MM.1S (cell line): ENCODE data around the gene ASIC4.

ENCODE experiments used
- DNase-seq: peaks from one replicate; pipeline ENCODE4 v3.0.0-alpha.2; 2015
- H2AFZ ChIP-seq: fragments of 300-600 bp; sonication (generic); 2 replicates; pipeline ENCODE4 v1.6.0; 2016; ENCODE audit warnings: antibody characterized with exemption, low read length
- H3F3A ChIP-seq: fragments of 300-600 bp; sonication (generic); 2 replicates; pipeline ENCODE4 v1.6.1; 2016; ENCODE audit warnings: mild to moderate bottlenecking, antibody characterized with exemption, low read length, moderate library complexity, mixed read lengths; ENCODE audit not compliant: insufficient read depth
- H3K27ac ChIP-seq: fragments of 300-600 bp; sonication (generic); 2 replicates; pipeline ENCODE4 v1.5.1; 2016; ENCODE audit warnings: mild to moderate bottlenecking, low read length
- H3K27me3 ChIP-seq: fragments of 300-600 bp; sonication (generic); replicated peaks from 2 replicates; pipeline ENCODE4 v1.6.0; 2016; ENCODE audit warnings: low read length; ENCODE audit not compliant: insufficient read depth
- H3K36me3 ChIP-seq: fragments of 300-600 bp; sonication (generic); replicated peaks from 2 replicates; pipeline ENCODE4 v1.6.1; 2016; ENCODE audit warnings: mild to moderate bottlenecking, low read length, mixed read lengths; ENCODE audit not compliant: insufficient read depth
- H3K4me1 ChIP-seq: fragments of 300-600 bp; sonication (generic); 2 replicates; pipeline ENCODE4 v1.6.1; 2016; ENCODE audit warnings: low read length, mixed read lengths
- H3K4me2 ChIP-seq: fragments of 300-600 bp; sonication (generic); 2 replicates; pipeline ENCODE4 v1.6.0; 2016; ENCODE audit warnings: low read depth, low read length
- H3K4me3 ChIP-seq: fragments of 300-600 bp; sonication (generic); 2 replicates; pipeline ENCODE4 v1.5.1; 2016; ENCODE audit warnings: low read length, mixed read lengths
- H3K79me2 ChIP-seq: fragments of 300-600 bp; sonication (generic); 2 replicates; pipeline ENCODE4 v1.6.1; 2016; ENCODE audit warnings: mixed run types, low read length, mixed read lengths
- H3K9ac ChIP-seq: fragments of 300-600 bp; sonication (generic); 2 replicates; pipeline ENCODE4 v1.6.1; 2016; ENCODE audit warnings: low read length, mixed read lengths
- H3K9me2 ChIP-seq: fragments of 300-600 bp; sonication (generic); replicated peaks from 2 replicates; pipeline ENCODE4 v1.6.1; 2016; ENCODE audit warnings: mild to moderate bottlenecking, low read length, mixed read lengths; ENCODE audit not compliant: insufficient read depth
- H3K9me3 ChIP-seq: fragments of 300-600 bp; sonication (generic); replicated peaks from 2 replicates; pipeline ENCODE4 v1.6.1; 2016; ENCODE audit warnings: mild to moderate bottlenecking, low read length, mixed read lengths; ENCODE audit not compliant: insufficient read depth
- H4K20me1 ChIP-seq: fragments of 300-600 bp; sonication (generic); 2 replicates; pipeline ENCODE4 v1.6.1; 2016; ENCODE audit warnings: mild to moderate bottlenecking, low read length, moderate library complexity, mixed read lengths; ENCODE audit not compliant: insufficient read depth
- CTCF ChIP-seq: fragments of 300-600 bp; sonication (generic); IDR thresholded peaks from 2 replicates; pipeline ENCODE4 v1.5.1; 2016; ENCODE audit warnings: antibody characterized with exemption, low read length, mixed read lengths
- EZH2 ChIP-seq: fragments of 300-600 bp; sonication (generic); optimal IDR thresholded peaks from 2 replicates; pipeline ENCODE3; 2017; ENCODE audit warnings: low read depth, mild to moderate bottlenecking, antibody characterized with exemption, low read length, mixed read lengths
- EZH2phosphoT487 ChIP-seq: fragments of 300-600 bp; sonication (generic); IDR thresholded peaks from 2 replicates; pipeline ENCODE4 v1.6.1; 2018; ENCODE audit warnings: antibody characterized with exemption, low read length

ASIC4 gene

GRCh38 chr2:219562049-219563020, 48.1 kb downstream of the ASIC4 start:
- Histone ChIP-seq H3K9ac (no peak overlapping the region), H3K36me3 (no peaks in the 10 kb centered on the region), H3K4me3 (no peak overlapping the region), H3K9me3 (no peaks in the 10 kb centered on the region), H3K27me3 (peaks cover 97% of the 10 kb centered on the region), H3K4me1 (no peaks in the 10 kb centered on the region), H3K9me2 (no peaks in the 10 kb centered on the region), H3F3A (no peaks in the 10 kb centered on the region), H2AFZ (no peak overlapping the region), H3K27ac (no peak overlapping the region), H3K4me2 (no peak overlapping the region), H4K20me1 (no peaks in the 10 kb centered on the region), H3K79me2 (no peaks in the 10 kb centered on the region)
- no peak for DNase-seq
- TF ChIP-seq EZH2: no peak
- TF ChIP-seq EZH2phosphoT487: no peak
- TF ChIP-seq CTCF: no peak

- no peaks in the 10 kb centered on the region for H3K4me1 ChIP-seq
- no peak overlapping the region for H3K4me3 ChIP-seq
- no peaks in the 10 kb centered on the region for H3K9me2 ChIP-seq
- H3K27me3 ChIP-seq: peaks cover 97% of the 10 kb centered on the region
- H3K36me3 ChIP-seq: no peaks in the 10 kb centered on the region
- H3K9ac ChIP-seq: no peak overlapping the region
- no peak overlapping the region for H3K27ac ChIP-seq
- no peaks in the 10 kb centered on the region for H3F3A ChIP-seq
- no peak overlapping the region for H2AFZ ChIP-seq
- TF ChIP-seq EZH2phosphoT487 (no peak), CTCF (no peak), EZH2 (no peak)
- DNase-seq: no peak
- H3K4me2 ChIP-seq: no peak overlapping the region
- no peaks in the 10 kb centered on the region for H3K9me3 ChIP-seq
- H4K20me1 ChIP-seq: no peaks in the 10 kb centered on the region
- H3K79me2 ChIP-seq: no peaks in the 10 kb centered on the region
These were observed 49.1 kb downstream of the ASIC4 start for GRCh38 chr2:219563271-219563928.

GRCh38 chr2:219565130-219566080, 51.1 kb downstream of the ASIC4 start:
- no peaks in the 10 kb centered on the region for H3K9me3 ChIP-seq
- H3K36me3 ChIP-seq: no peaks in the 10 kb centered on the region
- no peaks in the 10 kb centered on the region for H3F3A ChIP-seq
- no peaks in the 10 kb centered on the region for H3K4me1 ChIP-seq
- no peaks in the 10 kb centered on the region for H3K79me2 ChIP-seq
- H3K4me3 ChIP-seq: no peak overlapping the region
- no peaks in the 10 kb centered on the region for H4K20me1 ChIP-seq
- TF ChIP-seq EZH2phosphoT487 (no peak), EZH2 (no peak), CTCF (no peak)
- DNase-seq: no peak
- no peak overlapping the region for H2AFZ ChIP-seq
- H3K9ac ChIP-seq: no peak overlapping the region
- H3K9me2 ChIP-seq: no peaks in the 10 kb centered on the region
- peaks cover 94% of the 10 kb centered on the region for H3K27me3 ChIP-seq
- H3K27ac ChIP-seq: no peak overlapping the region
- H3K4me2 ChIP-seq: no peak overlapping the region
